ENCODE data around the gene TOMM40L.
"Not testable (repeated sequence)": the region's sequence is repeated elsewhere in the genome, so short reads cannot be mapped to it uniquely, and the experiment has no call there.

- not testable (repeated sequence) for TF ChIP-seq CTCF, POLR2A (IDR thresholded peaks at IDR 0.05)
Observed at GRCh38 chr1:161255955-161256520, 30.2 kb downstream of the TOMM40L start.

Data from thyroid gland (tissue), 4 donors.